Stimulated activated CD4-positive, alpha-beta T cell treated with anti-CD3 and anti-CD28 coated beads, Interleukin-2, amount 100 ng/mL, for 4 hours (primary cell): Measurements from ENCODE around the gene RNF187.

ENCODE experiments used
- DNase-seq: peaks from one replicate; pipeline ENCODE4 v3.0.0-alpha.2; 2020; ENCODE audit warnings: low read depth

The RNF187 gene

GRCh38 chr1:228510803-228511413 lies 23.7 kb downstream of the RNF187 start:
- no peak for DNase-seq

GRCh38 chr1:228511546-228512445 lies 24.6 kb downstream of the RNF187 start:
- DNase-seq = no peak

- no peak for DNase-seq
Observed at GRCh38 chr1:228512781-228513198, 25.6 kb downstream of the RNF187 start.

- DNase-seq = no peak
Observed at GRCh38 chr1:228513236-228513900, 26.2 kb downstream of the RNF187 start.

- no peak for DNase-seq
Observed at GRCh38 chr1:228514421-228514820, 27.2 kb downstream of the RNF187 start.

- DNase-seq = no peak
Observed at GRCh38 chr1:228515200-228515834, 28.1 kb downstream of the RNF187 start.

- no peak for DNase-seq
Observed at GRCh38 chr1:228517655-228518054, 30.5 kb downstream of the RNF187 start.

- DNase-seq = no peak
Observed at GRCh38 chr1:228527596-228527995, 40.4 kb downstream of the RNF187 start.

GRCh38 chr1:228528612-228529011 lies 41.4 kb downstream of the RNF187 start:
- DNase-seq = no peak

- no peak for DNase-seq
Observed at GRCh38 chr1:228530086-228530758, 43.0 kb downstream of the RNF187 start.

GRCh38 chr1:228530951-228531731 lies 44.0 kb downstream of the RNF187 start:
- no peak for DNase-seq

- no peak for DNase-seq
Observed at GRCh38 chr1:228538831-228539230, 51.6 kb downstream of the RNF187 start.

- no peak for DNase-seq
Observed at GRCh38 chr1:228540161-228540917, 53.2 kb downstream of the RNF187 start.

- no peak for DNase-seq
Observed at GRCh38 chr1:228541725-228542124, 54.5 kb downstream of the RNF187 start.

- DNase-seq = no peak
Observed at GRCh38 chr1:228542376-228542775, 55.2 kb downstream of the RNF187 start.

GRCh38 chr1:228542981-228543380 lies 55.8 kb downstream of the RNF187 start:
- DNase-seq = no peak

- no peak for DNase-seq
Observed at GRCh38 chr1:228543396-228543795, 56.2 kb downstream of the RNF187 start.

- no peak for DNase-seq
Observed at GRCh38 chr1:228544021-228544850, 57.1 kb downstream of the RNF187 start.

GRCh38 chr1:228544921-228545591 lies 57.9 kb downstream of the RNF187 start:
- no peak for DNase-seq
